ENCODE measurements around the gene INAFM1. TPM values are rescaled to one million over a fixed set of nuclear protein-coding genes. Genes with fewer than 3 reads are reported as not detected.

INAFM1 gene
- total RNA-seq, 2 experiments from 2014 or later = 16.9 to 19.3 TPM

DNA sequence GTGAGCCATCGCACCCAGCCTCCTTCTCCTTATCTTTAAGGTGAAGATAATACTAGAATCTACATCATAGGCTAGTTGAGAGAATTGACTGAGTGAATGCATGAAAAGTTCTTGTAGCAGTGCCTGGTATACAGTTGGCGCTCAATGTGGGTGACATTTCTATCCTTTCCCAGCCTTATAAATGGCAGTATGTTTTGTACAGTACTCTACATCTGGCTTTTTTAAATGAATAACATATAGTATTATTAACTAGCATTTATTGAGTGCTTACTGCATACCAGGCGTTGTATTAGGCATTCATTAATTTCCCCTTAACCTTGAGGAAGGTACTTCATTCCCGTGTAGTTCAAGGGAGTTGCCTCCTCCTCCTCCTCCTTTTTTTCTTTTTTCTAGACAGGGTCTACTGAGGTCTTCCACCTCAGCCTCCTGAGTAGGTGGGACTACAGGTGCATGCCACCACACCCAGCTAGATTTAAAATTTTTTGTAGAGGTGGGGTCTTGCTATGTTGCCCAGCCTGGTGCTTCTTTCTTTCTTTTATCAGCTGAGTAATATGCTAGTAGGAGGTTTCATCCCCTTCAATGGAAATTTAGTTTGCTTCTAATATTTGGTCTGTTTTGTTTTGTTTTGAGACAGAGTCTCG is 37.8 kb downstream of the INAFM1 start:
- intact Hi-C loops (cut with DNase I, micrococcal nuclease) = no loop called here
- Mint-ChIP-seq H3K27me3 (peaks cover 24% of the 10 kb centered on the region), H3K9me3 (no peaks in the 10 kb centered on the region), H3K4me3 (no peak overlapping the region), H3K27ac (no peak overlapping the region), H3K36me3 (ENCODE audit: low read depth) (no peaks in the 10 kb centered on the region), H3K4me1 (ENCODE audit: low read depth) (no peaks in the 10 kb centered on the region)
- Histone ChIP-seq H3K4me3 (ENCODE audit: low read length) (no peak overlapping the region), H3K36me3 (ENCODE audit: insufficient read depth, low read length) (no peaks in the 10 kb centered on the region), H3K27me3 (ENCODE audit: control insufficient read depth in 1 of 2, insufficient read depth in 2 of 2, low read length in 2 of 2) (peaks cover 3 to 5% of the 10 kb centered on the region in 2 experiments), H3K9me3 (ENCODE audit: control insufficient read depth in 1 of 2, insufficient read depth in 1 of 2, low read length in 2 of 2) (no peaks in the 10 kb centered on the region), H3K4me1 (ENCODE audit: insufficient read depth, low read length) (no peaks in the 10 kb centered on the region), H3K27ac (ENCODE audit: low read depth in 1 of 2, low read length in 2 of 2) (no peak overlapping the region)
- TF ChIP-seq, protein P1, sequence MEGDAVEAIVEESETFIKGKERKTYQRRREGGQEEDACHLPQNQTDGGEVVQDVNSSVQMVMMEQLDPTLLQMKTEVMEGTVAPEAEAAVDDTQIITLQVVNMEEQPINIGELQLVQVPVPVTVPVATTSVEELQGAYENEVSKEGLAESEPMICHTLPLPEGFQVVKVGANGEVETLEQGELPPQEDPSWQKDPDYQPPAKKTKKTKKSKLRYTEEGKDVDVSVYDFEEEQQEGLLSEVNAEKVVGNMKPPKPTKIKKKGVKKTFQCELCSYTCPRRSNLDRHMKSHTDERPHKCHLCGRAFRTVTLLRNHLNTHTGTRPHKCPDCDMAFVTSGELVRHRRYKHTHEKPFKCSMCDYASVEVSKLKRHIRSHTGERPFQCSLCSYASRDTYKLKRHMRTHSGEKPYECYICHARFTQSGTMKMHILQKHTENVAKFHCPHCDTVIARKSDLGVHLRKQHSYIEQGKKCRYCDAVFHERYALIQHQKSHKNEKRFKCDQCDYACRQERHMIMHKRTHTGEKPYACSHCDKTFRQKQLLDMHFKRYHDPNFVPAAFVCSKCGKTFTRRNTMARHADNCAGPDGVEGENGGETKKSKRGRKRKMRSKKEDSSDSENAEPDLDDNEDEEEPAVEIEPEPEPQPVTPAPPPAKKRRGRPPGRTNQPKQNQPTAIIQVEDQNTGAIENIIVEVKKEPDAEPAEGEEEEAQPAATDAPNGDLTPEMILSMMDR (IDR thresholded peaks at IDR 0.05) = no peak
- CTCF ChIA-PET = no interaction called here
- DNase-seq = no peak
- POLR2A ChIA-PET = no interaction called here
- ATAC-seq (ENCODE audit: poor library complexity) = no peak

DNA sequence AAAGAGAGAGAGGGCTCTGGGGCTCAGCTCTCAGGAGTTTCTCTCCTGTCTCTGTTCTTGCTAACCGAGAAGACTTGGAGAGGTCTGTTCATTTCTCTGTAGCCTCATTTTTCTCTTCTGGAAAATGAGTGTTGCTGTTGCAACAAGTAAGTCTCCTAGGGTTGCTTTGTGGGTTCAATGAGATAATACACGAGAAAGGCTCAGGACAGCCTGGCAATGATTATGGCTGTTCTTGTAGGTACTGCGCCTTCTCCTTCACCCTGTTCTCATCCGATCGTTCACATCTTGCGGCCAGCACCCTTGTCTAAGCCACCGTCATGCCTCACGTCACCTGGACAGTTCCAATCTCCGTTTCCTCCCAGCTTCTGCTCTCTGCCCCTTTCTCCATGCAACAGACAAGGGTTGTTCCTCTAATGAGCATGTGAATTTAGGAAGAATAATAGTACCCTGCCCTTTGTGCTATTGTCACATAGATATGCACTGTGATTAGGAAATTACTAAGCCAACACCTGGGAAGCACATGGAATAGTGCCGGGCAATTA is 39.1 kb downstream of the INAFM1 start:
- Histone ChIP-seq H3K36me3 (ENCODE audit: insufficient read depth, low read length) (no peaks in the 10 kb centered on the region), H3K9me3 (ENCODE audit: control insufficient read depth in 1 of 2, insufficient read depth in 1 of 2, low read length in 2 of 2) (no peaks in the 10 kb centered on the region), H3K4me3 (ENCODE audit: low read length) (no peak overlapping the region), H3K4me1 (ENCODE audit: insufficient read depth, low read length) (no peaks in the 10 kb centered on the region), H3K27me3 (ENCODE audit: control insufficient read depth in 1 of 2, insufficient read depth in 2 of 2, low read length in 2 of 2) (peaks cover 3 to 5% of the 10 kb centered on the region in 2 experiments), H3K27ac (ENCODE audit: low read depth in 1 of 2, low read length in 2 of 2) (no peak overlapping the region)
- Mint-ChIP-seq H3K27ac (no peak overlapping the region), H3K27me3 (peaks cover 24% of the 10 kb centered on the region), H3K4me3 (no peak overlapping the region), H3K9me3 (no peaks in the 10 kb centered on the region), H3K36me3 (ENCODE audit: low read depth) (no peaks in the 10 kb centered on the region), H3K4me1 (ENCODE audit: low read depth) (no peaks in the 10 kb centered on the region)
- intact Hi-C loops (cut with DNase I, micrococcal nuclease) = no loop called here
- ATAC-seq (ENCODE audit: poor library complexity) (no peak), DNase-seq (no peak)
- ChIA-PET CTCF (no interaction called here), POLR2A (no interaction called here)
- TF ChIP-seq, protein P1 (IDR thresholded peaks at IDR 0.05) = no peak

DNA sequence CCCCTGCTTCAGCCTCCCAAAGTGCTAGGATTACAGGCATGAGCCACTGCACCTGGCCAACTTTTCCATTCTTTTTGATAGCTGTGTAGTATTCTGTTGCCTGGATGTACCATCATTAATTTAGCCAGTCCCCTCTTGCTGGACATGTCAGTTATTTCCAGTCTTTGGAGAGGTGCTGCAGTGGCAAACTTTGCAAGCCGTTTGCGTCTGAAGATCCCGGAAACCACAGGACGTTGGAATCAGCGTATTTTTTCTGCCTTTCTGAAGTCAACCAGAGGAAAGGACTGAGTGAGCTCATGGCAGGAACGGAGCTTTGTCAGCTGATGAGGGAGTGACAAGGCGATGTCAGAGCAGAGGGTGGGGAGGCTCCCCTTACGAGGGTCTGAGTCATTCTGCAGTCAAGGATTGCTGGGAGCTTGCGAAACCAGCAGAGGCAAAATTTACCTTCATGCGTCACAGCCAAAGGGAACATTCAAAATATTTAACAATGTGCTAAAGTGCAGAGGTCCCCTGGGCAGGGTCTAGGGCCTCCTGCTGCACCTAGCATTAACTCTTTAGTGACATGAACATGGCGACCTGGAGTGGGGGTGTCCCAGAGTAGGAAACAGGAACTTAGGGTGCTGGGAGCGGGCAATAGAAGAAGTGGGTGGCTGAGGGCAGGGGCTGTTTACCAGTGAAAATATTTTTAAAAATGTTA is 40.6 kb downstream of the INAFM1 start:
- H3K4me1 Mint-ChIP-seq (ENCODE audit: low read depth) = no peaks in the 10 kb centered on the region
- no peak overlapping the region for H3K27ac ChIP-seq (ENCODE audit: low read depth in 1 of 2, low read length in 2 of 2)
- no peaks in the 10 kb centered on the region for H3K9me3 Mint-ChIP-seq
- DNase-seq = peak in 3 of 14 experiments; percentile 19 to 77 (median 68)
- POLR2A ChIA-PET = no interaction called here
- no peak overlapping the region for H3K27ac Mint-ChIP-seq
- intact Hi-C loops (cut with DNase I, micrococcal nuclease) = no loop called here
- peaks cover 6% of the 10 kb centered on the region in 2 experiments for H3K27me3 ChIP-seq (ENCODE audit: control insufficient read depth in 1 of 2, insufficient read depth in 2 of 2, low read length in 2 of 2)
- TF ChIP-seq, protein P1 (IDR thresholded peaks at IDR 0.05) = no peak
- no peaks in the 10 kb centered on the region for H3K36me3 Mint-ChIP-seq (ENCODE audit: low read depth)
- no peaks in the 10 kb centered on the region for H3K9me3 ChIP-seq (ENCODE audit: control insufficient read depth in 1 of 2, insufficient read depth in 1 of 2, low read length in 2 of 2)
- peaks cover 20% of the 10 kb centered on the region for H3K27me3 Mint-ChIP-seq
- H3K36me3 ChIP-seq (ENCODE audit: insufficient read depth, low read length) = no peaks in the 10 kb centered on the region
- no peak overlapping the region for H3K4me3 Mint-ChIP-seq
- H3K4me3 ChIP-seq (ENCODE audit: low read length) = no peak overlapping the region
- CTCF ChIA-PET = interaction anchor here (1.2 to 1.5 kb wide), 3 partner anchors 10 to 76 kb away, joined by 3 read pairs; partner anchors contain the start of gene DHX34
- no peaks in the 10 kb centered on the region for H3K4me1 ChIP-seq (ENCODE audit: insufficient read depth, low read length)
- no peak for ATAC-seq (ENCODE audit: poor library complexity)
